DND-41 (cell line): ENCODE measurements around the gene PRDM5.

ENCODE experiments used
- CTCF ChIP-seq: IDR thresholded peaks from 2 replicates; pipeline ENCODE4 v1.5.1; 2012; ENCODE audit warnings: borderline replicate concordance, low read length, moderate library complexity, mild to moderate bottlenecking; ENCODE audit not compliant: poor library complexity, severe bottlenecking; ENCODE audit errors: extremely low read depth
- EZH2 ChIP-seq: IDR thresholded peaks from 3 replicates; pipeline ENCODE4 v1.6.1; 2012; ENCODE audit warnings: borderline replicate concordance, low read depth, mild to moderate bottlenecking, moderate library complexity, low read length, inconsistent platforms; ENCODE audit not compliant: severe bottlenecking

GRCh38 chr4:120921456-120922380 lies 808 bp downstream of the PRDM5 start:
- no peak for TF ChIP-seq CTCF
- no peak for TF ChIP-seq EZH2
